ENCODE data around the gene RAP1GDS1.
"Not testable (repeated sequence)": the region's sequence is repeated elsewhere in the genome, so short reads cannot be mapped to it uniquely, and the experiment has no call there.

Gene RAP1GDS1

GRCh38 chr4:98288671-98289070 lies 27.5 kb downstream of the RAP1GDS1 start:
- DNase-seq (ENCODE audit: low read depth), result not testable (repeated sequence)

- no peak for DNase-seq (ENCODE audit: low read depth)
Measured at GRCh38 chr4:98289375-98289774, 28.2 kb downstream of the RAP1GDS1 start.

- no peak for DNase-seq (ENCODE audit: low read depth)
Measured at GRCh38 chr4:98290511-98290910, 29.3 kb downstream of the RAP1GDS1 start.

GRCh38 chr4:98293104-98293887 lies 32.1 kb downstream of the RAP1GDS1 start:
- DNase-seq (ENCODE audit: low read depth), result no peak

- DNase-seq (ENCODE audit: low read depth), result no peak
Measured at GRCh38 chr4:98298022-98298421, 36.8 kb downstream of the RAP1GDS1 start.

- DNase-seq (ENCODE audit: low read depth), result no peak
Measured at GRCh38 chr4:98300706-98301105, 39.5 kb downstream of the RAP1GDS1 start.

GRCh38 chr4:98305576-98305975 lies 44.4 kb downstream of the RAP1GDS1 start:
- no peak for DNase-seq (ENCODE audit: low read depth)

GRCh38 chr4:98310867-98311266 lies 49.7 kb downstream of the RAP1GDS1 start:
- DNase-seq (ENCODE audit: low read depth), result no peak

GRCh38 chr4:98311656-98312055 lies 50.5 kb downstream of the RAP1GDS1 start:
- no peak for DNase-seq (ENCODE audit: low read depth)

- peak; percentile 8 for DNase-seq (ENCODE audit: low read depth)
Measured at GRCh38 chr4:98314791-98315565, 53.8 kb downstream of the RAP1GDS1 start.

- DNase-seq (ENCODE audit: low read depth), result peak; percentile 14
Measured at GRCh38 chr4:98318521-98318920, 57.3 kb downstream of the RAP1GDS1 start.

- DNase-seq (ENCODE audit: low read depth), result peak; percentile 5
Measured at GRCh38 chr4:98319021-98319420, 57.8 kb downstream of the RAP1GDS1 start.

- no peak for DNase-seq (ENCODE audit: low read depth)
Measured at GRCh38 chr4:98326168-98326567, 65.0 kb downstream of the RAP1GDS1 start.

- DNase-seq (ENCODE audit: low read depth), result no peak
Measured at GRCh38 chr4:98327694-98328093, 66.5 kb downstream of the RAP1GDS1 start.

- not testable (repeated sequence) for DNase-seq (ENCODE audit: low read depth)
Measured at GRCh38 chr4:98329879-98330640, 68.9 kb downstream of the RAP1GDS1 start.

GRCh38 chr4:98332017-98332416 lies 70.8 kb downstream of the RAP1GDS1 start:
- DNase-seq (ENCODE audit: low read depth), result no peak

GRCh38 chr4:98334461-98334860 lies 73.3 kb downstream of the RAP1GDS1 start:
- no peak for DNase-seq (ENCODE audit: low read depth)

- DNase-seq (ENCODE audit: low read depth), result no peak
Measured at GRCh38 chr4:98338761-98339438, 77.7 kb downstream of the RAP1GDS1 start.

GRCh38 chr4:98341309-98341708 lies 80.1 kb downstream of the RAP1GDS1 start:
- peak; percentile 72 for DNase-seq (ENCODE audit: low read depth)

GRCh38 chr4:98343626-98344025 lies 82.4 kb downstream of the RAP1GDS1 start:
- DNase-seq (ENCODE audit: low read depth), result no peak

GRCh38 chr4:98345838-98346237 lies 84.7 kb downstream of the RAP1GDS1 start:
- DNase-seq (ENCODE audit: low read depth), result no peak

GRCh38 chr4:98352396-98352795 lies 91.2 kb downstream of the RAP1GDS1 start:
- DNase-seq (ENCODE audit: low read depth), result no peak
